GM12878 (cell line): ENCODE results near the gene MMADHC. TPM values are rescaled to one million over a fixed set of nuclear protein-coding genes. Genes with fewer than 3 reads are reported as not detected.

ENCODE experiments used
- ATAC-seq: fragments of 200-7000 bp; cut with Tn5 transposase; 3 replicates; pipeline ENCODE4 v1.9.1; 2020; ENCODE audit warnings: mild to moderate bottlenecking, moderate library complexity
- BruUV-seq: library from RNA; stranded (reverse); fragments of 400-500 nt; replicated peaks from 2 replicates; lab custom pipeline; 2021; lab: Mats Ljungman, UMichigan
- CTCF ChIA-PET: fragments of 300-600 bp; sonication (Branson Sonifier 250); formaldehyde crosslinking; extraction: SDS; loops from one replicate; lab custom pipeline; 2021; ENCODE audit warnings: inconsistent platforms; lab: Yijun Ruan, JAX
- POLR2A ChIA-PET: fragments of 350-600 bp; formaldehyde crosslinking; extraction: SDS; loops from one replicate; lab custom pipeline; 2021; ENCODE audit warnings: inconsistent platforms; lab: Charles Lee
- RAD21 ChIA-PET: fragments of 300-600 bp; sonication (Branson Sonifier 250); formaldehyde crosslinking; loops from one replicate; lab custom pipeline; 2023; ENCODE audit warnings: antibody characterized with exemption; ENCODE audit not compliant: unreplicated experiment; lab: Charles Lee
- SMC1A ChIA-PET: fragments of 300-600 bp; sonication (Branson Sonifier 250); formaldehyde crosslinking; loops from one replicate; lab custom pipeline; 2023; ENCODE audit not compliant: unreplicated experiment, uncharacterized antibody; lab: Charles Lee
- DNase-seq: peaks from one replicate; pipeline ENCODE4 v3.0.0-alpha.2; 2011; ENCODE audit warnings: low read depth, low spot score
- FAIRE-seq: peaks from 3 replicates; lab custom pipeline; 2011; peaks lifted over from hg19 to GRCh38; lab: Jason Lieb, UNC
- H2AFZ ChIP-seq: 2 replicates; pipeline ENCODE4 v1.6.0; 2011; ENCODE audit warnings: low read depth, low read length, control low read depth; ENCODE audit not compliant: control insufficient read depth
- H3K27ac ChIP-seq: 2 replicates; pipeline ENCODE4 v1.5.1; 2011; ENCODE audit warnings: control low read depth; ENCODE audit not compliant: control insufficient read depth, insufficient read depth
- H3K27me3 ChIP-seq, 2 experiments: replicated peaks in 1 of 2; 2 replicates each; pipeline versions ENCODE4 v1.6.0 to v1.6.1; 2011; ENCODE audit warnings: low read length in 1 of 2; ENCODE audit not compliant: control insufficient read depth in 2 of 2, insufficient read depth in 2 of 2
- H3K36me3 ChIP-seq, 2 experiments: 2 replicates each; pipeline ENCODE4 v1.5.1; 2011; ENCODE audit warnings: low read length in 1 of 2; ENCODE audit not compliant: control insufficient read depth in 2 of 2, insufficient read depth in 2 of 2
- H3K4me1 ChIP-seq: 2 replicates; pipeline ENCODE4 v1.6.1; 2011; ENCODE audit warnings: mild to moderate bottlenecking, low read length, moderate library complexity, mixed read lengths; ENCODE audit not compliant: control insufficient read depth, insufficient read depth
- H3K4me2 ChIP-seq: 2 replicates; pipeline ENCODE4 v1.6.0; 2011; ENCODE audit warnings: control low read depth; ENCODE audit not compliant: control insufficient read depth, insufficient read depth
- H3K4me3 ChIP-seq: fragments of 200-600 bp; sonication (generic); 2 replicates; pipeline ENCODE4 v1.5.1; 2016
- H3K79me2 ChIP-seq: 2 replicates; pipeline ENCODE4 v1.6.0; 2011; ENCODE audit warnings: low read length; ENCODE audit not compliant: control insufficient read depth, insufficient read depth
- H3K9ac ChIP-seq: 2 replicates; pipeline ENCODE4 v1.8.0; 2011; ENCODE audit warnings: low read length, control low read depth, mixed read lengths; ENCODE audit not compliant: control insufficient read depth, insufficient read depth
- H3K9me3 ChIP-seq: replicated peaks from 3 replicates; pipeline ENCODE4 v1.5.1; 2011; ENCODE audit warnings: mild to moderate bottlenecking, low read length; ENCODE audit not compliant: control insufficient read depth, insufficient read depth
- H4K20me1 ChIP-seq: 2 replicates; pipeline ENCODE4 v1.6.0; 2011; ENCODE audit not compliant: control insufficient read depth, insufficient read depth
- BCL3 ChIP-seq: IDR thresholded peaks from 2 replicates; pipeline ENCODE4 v1.6.1; 2011; ENCODE audit warnings: borderline replicate concordance, low read depth, mild to moderate bottlenecking, moderate library complexity, low read length; ENCODE audit not compliant: insufficient read depth, poor library complexity, severe bottlenecking
- BMI1 ChIP-seq: fragments of 450-650 bp; IDR thresholded peaks from 2 replicates; pipeline ENCODE4 v1.6.1; 2016; ENCODE audit warnings: mild to moderate bottlenecking, moderate library complexity, borderline replicate concordance
- CREM ChIP-seq: IDR thresholded peaks from 2 replicates; pipeline ENCODE4 v1.6.1; 2014; ENCODE audit warnings: antibody characterized with exemption, low read depth
- ETV6 ChIP-seq, 2 experiments: fragments of 450-650 bp in 1 of 2; IDR thresholded peaks in 1 of 2; conservative IDR thresholded peaks in 1 of 2; 2 replicates each; pipeline ENCODE4 v1.6.1; 2014; ENCODE audit warnings: antibody characterized with exemption in 1 of 2, borderline replicate concordance in 1 of 2, low read depth in 1 of 2, mild to moderate bottlenecking in 1 of 2, moderate library complexity in 1 of 2
- HDGF ChIP-seq: fragments of 450-650 bp; IDR thresholded peaks from 2 replicates; pipeline ENCODE4 v1.6.1; 2016; ENCODE audit warnings: antibody characterized with exemption
- POLR2AphosphoS2 ChIP-seq: IDR thresholded peaks from 2 replicates; pipeline ENCODE4 v1.6.1; 2011; ENCODE audit warnings: low read depth, mild to moderate bottlenecking, low read length, improper control_type of control experiment, moderate library complexity
- PRDM15 ChIP-seq: fragments of 450-650 bp; formaldehyde crosslinking; IDR thresholded peaks from 2 replicates; pipeline ENCODE4 v1.4.0; 2020; ENCODE audit warnings: mild to moderate bottlenecking, moderate library complexity
- SUZ12 ChIP-seq: fragments of 200-600 bp; sonication (generic); IDR thresholded peaks from one replicate; pipeline ENCODE4 v1.6.1; 2018; ENCODE audit warnings: antibody characterized with exemption, mild to moderate bottlenecking; ENCODE audit not compliant: unreplicated experiment
- USF1 ChIP-seq: IDR thresholded peaks from 2 replicates; pipeline ENCODE4 v1.6.1; 2011; ENCODE audit warnings: borderline replicate concordance, low read depth, mild to moderate bottlenecking, moderate library complexity, mixed read lengths, low read length; ENCODE audit not compliant: insufficient read depth; ENCODE audit errors: extremely low read length
- YBX1 ChIP-seq: fragments of 450-650 bp; IDR thresholded peaks from 2 replicates; pipeline ENCODE4 v1.6.1; 2016; ENCODE audit warnings: antibody characterized with exemption
- ZNF274 ChIP-seq: IDR thresholded peaks from one replicate; pipeline ENCODE4 v1.8.0; 2011; ENCODE audit not compliant: insufficient read length, insufficient read depth
- in situ Hi-C: fragments of 300-500 bp; cut with MboI; formaldehyde crosslinking; loops from 9 replicates; pipeline ENCODE4 v1.14.3; 2018; ENCODE audit warnings: mixed read lengths
- intact Hi-C: fragments of 100-400 bp; cut with micrococcal nuclease; formaldehyde crosslinking; loops from one replicate; pipeline ENCODE4 v1.14.2; 2022; ENCODE audit not compliant: unreplicated experiment
- polyA plus RNA-seq, 11 experiments: library from polyadenylated mRNA; depleted of rRNA in 4 of 11; unstranded in 6 of 11; stranded (reverse) in 5 of 11; fragments of >200 nt; fragmentation: Nextera tagmentation in 4 of 11; fragmentation: Illumina TruSeq in 1 of 11; extraction: Ambion mirVana in 4 of 11; extraction: Trizol in 1 of 11; gene quantifications; 1 replicate in 1 of 11; 2 replicates in 10 of 11; pipeline versions ENCODE4 v1.2.1 to v1.2.3, GENCODE V29; 2011 to 2016; ENCODE audit warnings: inconsistent platforms in 2 of 11, missing spikeins in 2 of 11, low read depth in 1 of 11
- total RNA-seq, 4 experiments: library from RNA; depleted of rRNA in 3 of 4; stranded (reverse); fragments of >200 nt in 3 of 4; fragmentation: Illumina TruSeq in 1 of 4; extraction: Trizol in 1 of 4; gene quantifications; 2 replicates each; pipeline versions ENCODE4 v1.2.1 to v1.2.3, GENCODE V29; 2013 to 2021

Gene MMADHC
- total and polyA plus RNA-seq, 10 of the 15 experiments (the other 5 are each of a cell fraction or from before 2014, with no cell fraction given): 93.6 to 415 (median 147) TPM

DNA sequence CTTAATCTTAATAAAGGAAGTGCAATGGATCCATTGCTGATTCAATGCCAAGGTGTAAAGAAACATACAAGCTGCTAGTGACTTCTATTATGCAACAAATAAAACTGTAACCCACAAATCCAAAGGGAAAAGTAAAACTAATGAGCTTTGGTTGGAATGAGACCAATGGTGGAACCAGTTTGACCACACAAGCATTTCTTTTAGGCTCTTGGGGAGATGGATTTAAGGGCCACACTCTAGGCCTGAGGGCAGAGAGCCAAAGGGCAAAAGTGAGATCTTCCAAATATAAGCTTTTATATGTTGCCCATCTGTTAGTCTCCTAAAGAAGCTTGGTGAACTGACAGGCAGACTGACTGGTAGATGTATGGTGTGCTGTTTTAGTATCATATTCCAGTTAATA, 41.5 kb upstream of the MMADHC start:
- no peaks in the 10 kb centered on the region for H4K20me1 ChIP-seq
- SMC1A ChIA-PET: interaction anchor here (0.7 kb wide), 1 partner anchor 9 kb away, joined by 5 read pairs; no protein-coding TSS in a partner anchor
- no peaks in the 10 kb centered on the region; a peak in 1 of 4 replicates for H3K27me3 ChIP-seq
- no peak overlapping the region for H3K9ac ChIP-seq
- POLR2A ChIA-PET: no interaction called here
- RAD21 ChIA-PET: no interaction called here
- H3K36me3 ChIP-seq: no peaks in the 10 kb centered on the region
- no peak overlapping the region for H3K4me3 ChIP-seq
- H3K9me3 ChIP-seq: no peaks in the 10 kb centered on the region
- in situ Hi-C loops (no loop called here), intact Hi-C loops (no loop called here)
- no peak for TF ChIP-seq SUZ12
- TF ChIP-seq ZNF274: no peak
- TF ChIP-seq HDGF: no peak
- no peak for TF ChIP-seq USF1
- no peak for TF ChIP-seq POLR2AphosphoS2
- no peak for TF ChIP-seq CREM
- TF ChIP-seq PRDM15 (CRISPR knock-in tag): no peak
- no peak for TF ChIP-seq YBX1
- TF ChIP-seq BCL3: no peak
- no peak for TF ChIP-seq ETV6 (conservative IDR thresholded peaks at IDR 0.05 in 1 of 2, IDR thresholded peaks at IDR 0.05 in 1 of 2; ENCODE audit: borderline replicate concordance in 1 of 2, low read depth in 1 of 2)
- no peak for TF ChIP-seq BMI1
- no peak for FAIRE-seq
- CTCF ChIA-PET: interaction anchor here (0.6 to 0.8 kb wide), 2 partner anchors 11 to 813 kb away, joined by 3 read pairs; no protein-coding TSS in a partner anchor
- no peak for ATAC-seq
- no peak overlapping the region for H3K27ac ChIP-seq
- no peak overlapping the region for H3K4me2 ChIP-seq
- no peaks in the 10 kb centered on the region for H3K79me2 ChIP-seq
- no TSS peak for BruUV-seq
- DNase-seq: no peak
- H2AFZ ChIP-seq: no peak overlapping the region
- no peaks in the 10 kb centered on the region for H3K4me1 ChIP-seq
